Measurements from ENCODE around the gene AXIN1. TPM values are rescaled to one million over a fixed set of nuclear protein-coding genes. Genes with fewer than 3 reads are reported as not detected.

Gene AXIN1
- polyA plus RNA-seq, 1 experiment = 3.5 TPM

GRCh38 chr16:370979-371514, 18.5 kb upstream of the AXIN1 start:
- TF ChIP-seq CTCF (IDR thresholded peaks at IDR 0.05; ENCODE audit: low read depth, low read length) = no peak
- ChIA-PET CTCF (interaction anchor here (0.6 to 1.0 kb wide), 2 partner anchors 9 to 16 kb away, joined by 4 read pairs; no protein-coding TSS in a partner anchor), POLR2A (interaction anchor here (0.8 to 1.4 kb wide), 3 partner anchors 10 to 218 kb away, joined by 3 to 7 read pairs (median 4); partner anchors contain the start of gene AXIN1)
- H3K9me3 ChIP-seq (ENCODE audit: control insufficient read depth, insufficient read depth, low read length) = no peaks in the 10 kb centered on the region; the same call in 1 of the 2 replicates
- H3K27me3 ChIP-seq (ENCODE audit: control insufficient read depth, insufficient read depth, low read length) = no peaks in the 10 kb centered on the region
- H3K4me3 ChIP-seq (ENCODE audit: low read depth, low read length) = no peak overlapping the region
- no peak for DNase-seq (ENCODE audit: low read depth, low spot score)
- no peak overlapping the region for H3K27ac ChIP-seq (ENCODE audit: low read depth, low read length)

- CTCF ChIA-PET = interaction anchor here (0.6 to 1.0 kb wide), 2 partner anchors 8 to 16 kb away, joined by 4 read pairs; no protein-coding TSS in a partner anchor
- H3K9me3 ChIP-seq (ENCODE audit: control insufficient read depth, insufficient read depth, low read length) = no peaks in the 10 kb centered on the region; the same call in 1 of the 2 replicates
- no peak within 1 kb of the TSS for H3K27ac ChIP-seq (ENCODE audit: low read depth, low read length)
- peak; percentile 91 for DNase-seq (ENCODE audit: low read depth, low spot score)
- TF ChIP-seq CTCF (IDR thresholded peaks at IDR 0.05; ENCODE audit: low read depth, low read length) = no peak
- H3K27me3 ChIP-seq (ENCODE audit: control insufficient read depth, insufficient read depth, low read length) = no peaks in the 10 kb centered on the region
- POLR2A ChIA-PET = interaction anchor here (0.8 to 1.4 kb wide), 3 partner anchors 10 to 219 kb away, joined by 3 to 7 read pairs (median 4); partner anchors contain the start of gene AXIN1
- peak within 1 kb of the TSS; percentile 51 for H3K4me3 ChIP-seq (ENCODE audit: low read depth, low read length)
These were observed 17.9 kb upstream of the AXIN1 start, which contains the start of gene MRPL28 for GRCh38 chr16:370443-370842. MRPL28 (minus strand) TSS chr16:370538; CDS start chr16:370218, 320 bp downstream.

GRCh38 chr16:369866-370436, 17.4 kb upstream of the AXIN1 start:
- Histone ChIP-seq H3K27me3 (ENCODE audit: control insufficient read depth, insufficient read depth, low read length) (no peaks in the 10 kb centered on the region), H3K27ac (ENCODE audit: low read depth, low read length) (no peak overlapping the region), H3K4me3 (ENCODE audit: low read depth, low read length) (peak overlapping the region; percentile 51), H3K9me3 (ENCODE audit: control insufficient read depth, insufficient read depth, low read length) (no peaks in the 10 kb centered on the region; the same call in 1 of the 2 replicates)
- no peak for TF ChIP-seq CTCF (IDR thresholded peaks at IDR 0.05; ENCODE audit: low read depth, low read length)
- ChIA-PET POLR2A (interaction anchor here (0.8 to 1.4 kb wide), 2 partner anchors 11 to 219 kb away, joined by 3 to 7 read pairs; no protein-coding TSS in a partner anchor), CTCF (interaction anchor here (1.0 kb wide), 1 partner anchor 7 kb away, joined by 4 read pairs; no protein-coding TSS in a partner anchor)
- no peak for DNase-seq (ENCODE audit: low read depth, low spot score)

GRCh38 chr16:369275-369865, 16.8 kb upstream of the AXIN1 start:
- Histone ChIP-seq H3K27ac (ENCODE audit: low read depth, low read length) (no peak overlapping the region), H3K4me3 (ENCODE audit: low read depth, low read length) (peak overlapping the region; percentile 51), H3K27me3 (ENCODE audit: control insufficient read depth, insufficient read depth, low read length) (no peaks in the 10 kb centered on the region), H3K9me3 (ENCODE audit: control insufficient read depth, insufficient read depth, low read length) (no peaks in the 10 kb centered on the region; the same call in 1 of the 2 replicates)
- TF ChIP-seq CTCF (IDR thresholded peaks at IDR 0.05; ENCODE audit: low read depth, low read length) = no peak
- POLR2A ChIA-PET = no interaction called here
- CTCF ChIA-PET = no interaction called here
- DNase-seq (ENCODE audit: low read depth, low spot score) = no peak
